GM12891 (cell line): Measurements from ENCODE around the gene NABP2.

ENCODE experiments used
- POLR2A ChIP-seq: IDR thresholded peaks from 2 replicates; pipeline ENCODE4 v1.6.1; 2011; ENCODE audit warnings: low read depth, low read length, control low read depth
- POLR2AphosphoS5 ChIP-seq: IDR thresholded peaks from 2 replicates; pipeline ENCODE4 v1.6.1; 2011; ENCODE audit warnings: low read depth, low read length, control low read depth
- SPI1 ChIP-seq: IDR thresholded peaks from 2 replicates; pipeline ENCODE4 v1.6.1; 2011; ENCODE audit warnings: low read depth, low read length, control low read depth
- TAF1 ChIP-seq: IDR thresholded peaks from 2 replicates; pipeline ENCODE4 v1.6.1; 2011; ENCODE audit warnings: low read depth, low read length, control low read depth

- no peak for TF ChIP-seq POLR2A
- no peak for TF ChIP-seq TAF1
- TF ChIP-seq SPI1, result no peak
- TF ChIP-seq POLR2AphosphoS5, result no peak
Measured at GRCh38 chr12:56278905-56279304, 54.8 kb downstream of the NABP2 start.
